Parathyroid adenoma (tissue), 2 donors: ENCODE results near the gene GID4.

Experiments used
- H2AFZ ChIP-seq: fragments of 300-600 bp; sonication (generic); one replicate; pipeline ENCODE4 v1.7.0; 2017; ENCODE audit warnings: antibody characterized with exemption, mild to moderate bottlenecking
- H3K27ac ChIP-seq: fragments of 300-600 bp; sonication (generic); one replicate; pipeline ENCODE4 v1.7.0; 2017
- H3K27me3 ChIP-seq: fragments of 300-600 bp; sonication (generic); one replicate; pipeline ENCODE4 v1.7.0; 2017; ENCODE audit warnings: low read length; ENCODE audit not compliant: control insufficient read depth, insufficient read depth
- H3K36me3 ChIP-seq: fragments of 300-600 bp; sonication (generic); one replicate; pipeline ENCODE4 v1.7.0; 2017; ENCODE audit warnings: low read length; ENCODE audit not compliant: control insufficient read depth, insufficient read depth
- H3K4me1 ChIP-seq: fragments of 300-600 bp; sonication (generic); one replicate; pipeline ENCODE4 v1.7.0; 2017; ENCODE audit warnings: control low read depth
- H3K4me2 ChIP-seq: fragments of 300-600 bp; sonication (generic); one replicate; pipeline ENCODE4 v1.7.0; 2017; ENCODE audit warnings: low read length
- H3K4me3 ChIP-seq: fragments of 300-600 bp; sonication (generic); one replicate; pipeline ENCODE4 v1.7.0; 2017; ENCODE audit warnings: low read depth, low read length
- H3K79me2 ChIP-seq: fragments of 300-600 bp; sonication (generic); one replicate; pipeline ENCODE4 v1.7.0; 2017; ENCODE audit warnings: control low read depth
- H3K9ac ChIP-seq: fragments of 300-600 bp; sonication (generic); one replicate; pipeline ENCODE4 v1.7.0; 2017; ENCODE audit warnings: mild to moderate bottlenecking
- H3K9me3 ChIP-seq: fragments of 300-600 bp; sonication (generic); one replicate; pipeline ENCODE4 v1.7.0; 2017; ENCODE audit warnings: low read length; ENCODE audit not compliant: control insufficient read depth
- CTCF ChIP-seq: fragments of 300-600 bp; sonication (generic); IDR thresholded peaks from one replicate; pipeline ENCODE4 v1.7.0; 2017; ENCODE audit warnings: antibody characterized with exemption, mild to moderate bottlenecking
- donor health status: primary hyperparathyroidism.

The GID4 gene

GRCh38 chr17:18027280-18027679, 11.9 kb upstream of the GID4 start:
- no peak for TF ChIP-seq CTCF

GRCh38 chr17:18028114-18028951, 10.9 kb upstream of the GID4 start:
- Histone ChIP-seq H3K79me2 (peaks cover 28% of the 10 kb centered on the region), H3K4me3 (no peak overlapping the region), H3K9ac (no peak overlapping the region), H2AFZ (peak overlapping the region; percentile 23), H3K27me3 (no peaks in the 10 kb centered on the region), H3K27ac (no peak overlapping the region), H3K4me1 (peaks cover 18% of the 10 kb centered on the region), H3K9me3 (no peaks in the 10 kb centered on the region), H3K4me2 (no peak overlapping the region), H3K36me3 (no peaks in the 10 kb centered on the region)
- TF ChIP-seq CTCF, result no peak

More at GRCh38 chr17:18027280-18027679, 11.9 kb upstream of the GID4 start:
- no peak overlapping the region for H3K9ac ChIP-seq
- peaks cover 22% of the 10 kb centered on the region for H3K79me2 ChIP-seq
- no peak overlapping the region for H3K4me3 ChIP-seq
- H3K9me3 ChIP-seq, result no peaks in the 10 kb centered on the region
- H3K4me2 ChIP-seq, result no peak overlapping the region
- H3K36me3 ChIP-seq, result no peaks in the 10 kb centered on the region
- H3K4me1 ChIP-seq, result peaks cover 18% of the 10 kb centered on the region
- no peak overlapping the region for H3K27ac ChIP-seq
- H3K27me3 ChIP-seq, result no peaks in the 10 kb centered on the region
- H2AFZ ChIP-seq, result no peak overlapping the region

- no peak overlapping the region for H3K4me2 ChIP-seq
- TF ChIP-seq CTCF, result no peak
- H3K36me3 ChIP-seq, result no peaks in the 10 kb centered on the region
- no peak overlapping the region for H3K9ac ChIP-seq
- no peaks in the 10 kb centered on the region for H3K27me3 ChIP-seq
- H2AFZ ChIP-seq, result peak overlapping the region; percentile 23
- H3K4me1 ChIP-seq, result peaks cover 18% of the 10 kb centered on the region
- H3K79me2 ChIP-seq, result peaks cover 34% of the 10 kb centered on the region
- H3K4me3 ChIP-seq, result no peak overlapping the region
- H3K9me3 ChIP-seq, result no peaks in the 10 kb centered on the region
- H3K27ac ChIP-seq, result no peak overlapping the region
Observed at GRCh38 chr17:18028952-18029540, 10.2 kb upstream of the GID4 start.

GRCh38 chr17:18031955-18032354, 7.3 kb upstream of the GID4 start:
- Histone ChIP-seq H3K9ac (no peak overlapping the region), H3K27ac (no peak overlapping the region), H3K4me2 (no peak overlapping the region), H3K4me3 (no peak overlapping the region), H3K79me2 (peaks cover 31% of the 10 kb centered on the region), H3K4me1 (peaks cover 11% of the 10 kb centered on the region), H3K36me3 (no peaks in the 10 kb centered on the region), H3K9me3 (no peaks in the 10 kb centered on the region), H3K27me3 (no peaks in the 10 kb centered on the region), H2AFZ (no peak overlapping the region)
- no peak for TF ChIP-seq CTCF
